ENCODE measurements around the gene ASCC1. TPM values are rescaled to one million over a fixed set of nuclear protein-coding genes. Genes with fewer than 3 reads are reported as not detected.

ASCC1 gene
- total RNA-seq, 2 experiments from 2014 or later = 16.5 to 19.0 TPM

DNA sequence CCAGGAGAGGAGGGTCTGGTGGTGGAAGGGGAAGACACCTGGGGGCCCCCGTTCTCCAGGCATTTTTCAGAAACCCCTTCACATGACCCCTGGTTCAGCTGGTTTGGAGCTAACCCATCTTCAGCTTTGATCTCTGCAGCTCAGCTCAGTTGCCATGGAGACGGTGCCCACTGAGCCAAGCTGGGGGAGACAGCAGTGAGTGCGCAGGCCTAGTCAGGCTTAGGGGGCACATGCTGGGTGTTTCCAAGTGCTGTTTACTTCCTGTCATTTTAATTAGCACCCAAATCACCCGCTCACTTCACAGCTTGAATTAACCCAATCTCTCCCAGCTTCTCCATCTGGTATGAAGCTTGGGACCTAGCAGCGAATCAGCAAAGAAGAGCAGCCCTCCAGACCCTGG, 136.7 kb downstream of the ASCC1 start:
- Histone ChIP-seq H3K9me3 (ENCODE audit: control insufficient read depth in 1 of 2, insufficient read depth in 1 of 2, low read length in 2 of 2) (no peaks in the 10 kb centered on the region), H3K27ac (ENCODE audit: low read depth in 1 of 2, low read length in 2 of 2) (peak overlapping the region; percentile 46 to 96), H3K4me3 (ENCODE audit: low read length) (peak overlapping the region; percentile 28), H3K36me3 (ENCODE audit: insufficient read depth, low read length) (peaks cover 74% of the 10 kb centered on the region), H3K27me3 (ENCODE audit: control insufficient read depth in 1 of 2, insufficient read depth in 2 of 2, low read length in 2 of 2) (no peaks in the 10 kb centered on the region), H3K4me1 (ENCODE audit: insufficient read depth, low read length) (peaks cover 100% of the 10 kb centered on the region)
- Mint-ChIP-seq H3K27ac (peak overlapping the region; percentile 98), H3K27me3 (no peaks in the 10 kb centered on the region), H3K4me3 (peak overlapping the region; percentile 78), H3K36me3 (ENCODE audit: low read depth) (peaks cover 91% of the 10 kb centered on the region), H3K9me3 (no peaks in the 10 kb centered on the region), H3K4me1 (ENCODE audit: low read depth) (peaks cover 93% of the 10 kb centered on the region)
- TF ChIP-seq, protein P1, sequence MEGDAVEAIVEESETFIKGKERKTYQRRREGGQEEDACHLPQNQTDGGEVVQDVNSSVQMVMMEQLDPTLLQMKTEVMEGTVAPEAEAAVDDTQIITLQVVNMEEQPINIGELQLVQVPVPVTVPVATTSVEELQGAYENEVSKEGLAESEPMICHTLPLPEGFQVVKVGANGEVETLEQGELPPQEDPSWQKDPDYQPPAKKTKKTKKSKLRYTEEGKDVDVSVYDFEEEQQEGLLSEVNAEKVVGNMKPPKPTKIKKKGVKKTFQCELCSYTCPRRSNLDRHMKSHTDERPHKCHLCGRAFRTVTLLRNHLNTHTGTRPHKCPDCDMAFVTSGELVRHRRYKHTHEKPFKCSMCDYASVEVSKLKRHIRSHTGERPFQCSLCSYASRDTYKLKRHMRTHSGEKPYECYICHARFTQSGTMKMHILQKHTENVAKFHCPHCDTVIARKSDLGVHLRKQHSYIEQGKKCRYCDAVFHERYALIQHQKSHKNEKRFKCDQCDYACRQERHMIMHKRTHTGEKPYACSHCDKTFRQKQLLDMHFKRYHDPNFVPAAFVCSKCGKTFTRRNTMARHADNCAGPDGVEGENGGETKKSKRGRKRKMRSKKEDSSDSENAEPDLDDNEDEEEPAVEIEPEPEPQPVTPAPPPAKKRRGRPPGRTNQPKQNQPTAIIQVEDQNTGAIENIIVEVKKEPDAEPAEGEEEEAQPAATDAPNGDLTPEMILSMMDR (IDR thresholded peaks at IDR 0.05) = no peak
- ATAC-seq (ENCODE audit: poor library complexity) (peak; percentile 38), DNase-seq (peak in 12 of 14 experiments; percentile 44 to 89 (median 68))
- ChIA-PET POLR2A (interaction anchor here (0.9 to 2.4 kb wide), 14 partner anchors 10 to 258 kb away, joined by 3 to 42 read pairs (median 4); partner anchors contain the start of genes ANAPC16, ASCC1 and SPOCK2), CTCF (interaction anchor here (0.8 to 2.5 kb wide), 5 partner anchors 9 to 261 kb away, joined by 3 to 12 read pairs (median 5); no protein-coding TSS in a partner anchor)
- intact Hi-C loops (cut with DNase I, micrococcal nuclease) = loop anchor here in 1 of 2 experiments (1.0 kb wide), 1 partner anchor 9 kb away; the partner anchor contains the start of gene SPOCK2

GRCh38 chr10:72077275-72077990, 138.6 kb downstream of the ASCC1 start:
- DNase-seq = peak in 1 of 14 experiments; percentile 17
- Histone ChIP-seq H3K4me1 (ENCODE audit: insufficient read depth, low read length) (peaks cover 100% of the 10 kb centered on the region), H3K9me3 (ENCODE audit: control insufficient read depth in 1 of 2, insufficient read depth in 1 of 2, low read length in 2 of 2) (no peaks in the 10 kb centered on the region), H3K4me3 (ENCODE audit: low read length) (no peak overlapping the region), H3K27ac (ENCODE audit: low read depth in 1 of 2, low read length in 2 of 2) (peak overlapping the region; percentile 3 to 5), H3K36me3 (ENCODE audit: insufficient read depth, low read length) (peaks cover 78% of the 10 kb centered on the region), H3K27me3 (ENCODE audit: control insufficient read depth in 1 of 2, insufficient read depth in 2 of 2, low read length in 2 of 2) (no peaks in the 10 kb centered on the region)
- ATAC-seq (ENCODE audit: poor library complexity) = no peak
- peak overlapping the region; percentile 85 for H3K27ac Mint-ChIP-seq
- H3K36me3 Mint-ChIP-seq (ENCODE audit: low read depth) = peaks cover 91% of the 10 kb centered on the region
- TF ChIP-seq, protein P1 (IDR thresholded peaks at IDR 0.05) = no peak
- ChIA-PET CTCF (interaction anchor here (1.2 kb wide), 1 partner anchor 29 kb away, joined by 3 read pairs; no protein-coding TSS in a partner anchor), POLR2A (interaction anchor here (0.6 to 1.7 kb wide), 5 partner anchors 10 to 257 kb away, joined by 3 to 13 read pairs (median 4); partner anchors contain the start of gene SPOCK2)
- intact Hi-C loops (cut with DNase I, micrococcal nuclease) = no loop called here
- H3K9me3 Mint-ChIP-seq = no peaks in the 10 kb centered on the region
- H3K4me3 Mint-ChIP-seq = peak overlapping the region; percentile 85
- H3K27me3 Mint-ChIP-seq = no peaks in the 10 kb centered on the region
- H3K4me1 Mint-ChIP-seq (ENCODE audit: low read depth) = peaks cover 94% of the 10 kb centered on the region

DNA sequence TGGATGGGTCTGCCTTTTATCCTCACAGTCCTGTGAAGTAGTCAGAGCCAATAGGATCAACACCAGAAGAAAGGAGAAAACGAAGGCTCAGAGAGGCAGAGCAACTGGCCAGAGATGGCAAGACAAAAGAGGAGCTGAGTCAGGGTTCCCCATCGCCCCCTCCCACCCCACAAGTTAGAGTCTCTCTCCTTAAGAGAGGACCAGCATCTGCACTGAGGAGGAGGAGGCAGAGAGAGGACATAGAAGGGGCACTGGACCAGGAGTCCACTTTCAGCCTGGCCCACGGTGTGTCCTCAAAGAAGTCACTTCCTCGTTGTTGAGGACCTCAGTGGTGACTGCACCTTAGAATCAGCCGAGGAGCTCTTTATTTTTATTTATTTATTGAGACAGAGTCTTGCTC, 139.3 kb downstream of the ASCC1 start:
- no peak overlapping the region for H3K4me3 ChIP-seq (ENCODE audit: low read length)
- peaks cover 100% of the 10 kb centered on the region for H3K4me1 ChIP-seq (ENCODE audit: insufficient read depth, low read length)
- peak in 1 of 14 experiments; percentile 6 for DNase-seq
- POLR2A ChIA-PET = interaction anchor here (0.6 to 1.7 kb wide), 7 partner anchors 9 to 258 kb away, joined by 3 to 13 read pairs (median 4); partner anchors contain the start of gene SPOCK2
- Mint-ChIP-seq H3K4me1 (ENCODE audit: low read depth) (peaks cover 94% of the 10 kb centered on the region), H3K27ac (peak overlapping the region; percentile 85), H3K36me3 (ENCODE audit: low read depth) (peaks cover 91% of the 10 kb centered on the region), H3K9me3 (no peaks in the 10 kb centered on the region), H3K27me3 (no peaks in the 10 kb centered on the region), H3K4me3 (peak overlapping the region; percentile 85)
- CTCF ChIA-PET = interaction anchor here (1.2 kb wide), 1 partner anchor 28 kb away, joined by 3 read pairs; no protein-coding TSS in a partner anchor
- intact Hi-C loops (cut with DNase I, micrococcal nuclease) = no loop called here
- H3K27ac ChIP-seq (ENCODE audit: low read depth in 1 of 2, low read length in 2 of 2) = peak overlapping the region in 1 of 2 donors; percentile 3
- TF ChIP-seq, protein P1 (IDR thresholded peaks at IDR 0.05) = no peak
- peaks cover 78% of the 10 kb centered on the region for H3K36me3 ChIP-seq (ENCODE audit: insufficient read depth, low read length)
- no peaks in the 10 kb centered on the region for H3K27me3 ChIP-seq (ENCODE audit: control insufficient read depth in 1 of 2, insufficient read depth in 2 of 2, low read length in 2 of 2)
- H3K9me3 ChIP-seq (ENCODE audit: control insufficient read depth in 1 of 2, insufficient read depth in 1 of 2, low read length in 2 of 2) = no peaks in the 10 kb centered on the region
- no peak for ATAC-seq (ENCODE audit: poor library complexity)
